GM06990 (cell line): ENCODE measurements around the gene KLHL10.

ENCODE experiments used
- DNase-seq: peaks from one replicate; pipeline ENCODE4 v3.0.0-alpha.2; 2011; ENCODE audit not compliant: insufficient read length; ENCODE audit errors: extremely low read depth
- H3K27me3 ChIP-seq: replicated peaks from 2 replicates; pipeline ENCODE4 v1.6.0; 2011; ENCODE audit warnings: low read length; ENCODE audit not compliant: control insufficient read depth, insufficient read depth
- H3K36me3 ChIP-seq: 2 replicates; pipeline ENCODE4 v1.5.1; 2011; ENCODE audit warnings: low read length; ENCODE audit not compliant: control insufficient read depth, insufficient read depth
- H3K4me3 ChIP-seq: replicated peaks from 2 replicates; pipeline ENCODE4 v1.5.1; 2011; ENCODE audit warnings: low read depth, mild to moderate bottlenecking, control low read depth, low read length
- TF ChIP-seq, protein P1 (sequence below): IDR thresholded peaks from 2 replicates; pipeline ENCODE4 v1.5.1; 2011; ENCODE audit warnings: low read length, control low read depth, mild to moderate bottlenecking, inconsistent platforms; ENCODE audit not compliant: insufficient read depth, poor library complexity, severe bottlenecking

KLHL10 gene

DNA sequence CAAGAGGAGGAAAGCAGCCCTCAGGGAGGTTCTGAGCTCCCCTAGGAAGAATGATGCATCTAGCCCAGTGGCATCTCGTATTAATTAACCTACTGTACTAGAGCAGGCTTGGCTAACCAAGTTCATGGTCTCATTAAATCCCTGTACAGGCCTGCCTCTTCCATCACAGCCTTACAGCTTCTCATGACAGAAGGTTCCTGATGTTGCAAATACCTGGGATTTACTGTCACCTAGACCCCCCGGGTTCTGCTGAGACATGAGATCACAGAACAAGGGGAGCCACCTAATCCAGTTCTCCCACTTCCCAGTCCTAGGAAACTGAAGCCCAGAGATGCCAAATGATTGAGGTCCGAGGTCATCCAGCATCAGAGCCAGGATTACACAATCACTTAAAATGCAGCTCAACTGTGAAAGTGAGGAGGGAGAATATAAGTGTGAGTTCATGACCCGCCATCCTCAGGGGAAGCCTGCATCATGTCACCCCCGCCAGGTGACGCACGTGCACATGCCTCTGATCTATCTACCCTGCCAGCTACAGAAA lies 57.2 kb downstream of the KLHL10 start:
- TF ChIP-seq, protein P1, sequence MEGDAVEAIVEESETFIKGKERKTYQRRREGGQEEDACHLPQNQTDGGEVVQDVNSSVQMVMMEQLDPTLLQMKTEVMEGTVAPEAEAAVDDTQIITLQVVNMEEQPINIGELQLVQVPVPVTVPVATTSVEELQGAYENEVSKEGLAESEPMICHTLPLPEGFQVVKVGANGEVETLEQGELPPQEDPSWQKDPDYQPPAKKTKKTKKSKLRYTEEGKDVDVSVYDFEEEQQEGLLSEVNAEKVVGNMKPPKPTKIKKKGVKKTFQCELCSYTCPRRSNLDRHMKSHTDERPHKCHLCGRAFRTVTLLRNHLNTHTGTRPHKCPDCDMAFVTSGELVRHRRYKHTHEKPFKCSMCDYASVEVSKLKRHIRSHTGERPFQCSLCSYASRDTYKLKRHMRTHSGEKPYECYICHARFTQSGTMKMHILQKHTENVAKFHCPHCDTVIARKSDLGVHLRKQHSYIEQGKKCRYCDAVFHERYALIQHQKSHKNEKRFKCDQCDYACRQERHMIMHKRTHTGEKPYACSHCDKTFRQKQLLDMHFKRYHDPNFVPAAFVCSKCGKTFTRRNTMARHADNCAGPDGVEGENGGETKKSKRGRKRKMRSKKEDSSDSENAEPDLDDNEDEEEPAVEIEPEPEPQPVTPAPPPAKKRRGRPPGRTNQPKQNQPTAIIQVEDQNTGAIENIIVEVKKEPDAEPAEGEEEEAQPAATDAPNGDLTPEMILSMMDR: no peak
- DNase-seq: no peak
- H3K4me3 ChIP-seq: no peak overlapping the region
- H3K27me3 ChIP-seq: no peaks in the 10 kb centered on the region
- H3K36me3 ChIP-seq: peaks cover 50% of the 10 kb centered on the region

DNA sequence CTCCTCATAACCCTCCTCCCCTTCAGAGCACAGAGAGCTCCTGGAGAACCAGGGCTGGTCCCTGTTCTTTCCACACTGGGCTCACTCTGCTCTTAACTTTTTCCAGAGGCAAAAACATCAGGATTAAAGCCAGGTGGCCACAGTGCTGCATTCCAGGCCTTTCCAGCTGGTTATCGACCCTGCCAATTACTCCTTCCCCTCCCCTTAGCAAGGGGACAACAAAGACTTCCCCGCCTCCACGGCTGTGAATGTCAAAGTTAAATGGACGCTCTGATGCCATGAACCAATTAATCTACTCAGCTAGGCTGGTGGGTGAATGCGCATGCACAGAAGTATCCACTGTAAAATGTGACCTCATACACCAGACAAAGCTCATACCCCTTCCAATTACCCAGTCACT lies 58.0 kb downstream of the KLHL10 start:
- no peak for DNase-seq
- H3K36me3 ChIP-seq: peaks cover 54% of the 10 kb centered on the region
- TF ChIP-seq, protein P1: no peak

DNA sequence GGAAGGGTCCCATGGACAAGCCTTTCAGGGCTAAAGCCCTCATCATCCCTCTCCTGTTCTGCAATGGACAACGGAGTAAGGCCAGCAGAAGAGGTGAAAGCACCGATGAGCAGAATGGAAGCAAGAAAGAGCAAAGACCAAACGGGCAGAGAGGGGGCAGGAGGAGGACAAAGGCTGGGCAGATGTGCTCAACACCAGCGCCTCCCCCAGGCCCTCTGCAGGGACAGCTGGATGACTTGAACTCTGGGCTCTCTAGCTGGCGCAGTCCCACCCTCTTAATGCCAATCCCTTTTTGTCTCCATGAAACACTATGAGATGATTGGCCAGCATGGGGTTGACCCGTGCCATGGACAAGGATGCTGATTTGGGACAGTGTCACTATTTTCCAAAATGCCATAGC lies 59.1 kb downstream of the KLHL10 start:
- H3K27me3 ChIP-seq: no peaks in the 10 kb centered on the region
- H3K36me3 ChIP-seq: peaks cover 54% of the 10 kb centered on the region
- H3K4me3 ChIP-seq: no peak overlapping the region
- no peak for DNase-seq
- TF ChIP-seq, protein P1: no peak

More for the DNA sequence above, 58.0 kb downstream of the KLHL10 start:
- H3K4me3 ChIP-seq: no peak overlapping the region
- no peaks in the 10 kb centered on the region for H3K27me3 ChIP-seq
